Endothelial cell of umbilical vein (primary cell): Measurements from ENCODE around the gene TRPM3. TPM values are rescaled to one million over a fixed set of nuclear protein-coding genes. Genes with fewer than 3 reads are reported as not detected.

Experiments
- BruUV-seq: library from RNA; stranded (reverse); fragments of 400-500 nt; replicated peaks from 2 replicates; lab custom pipeline; 2021; lab: Mats Ljungman, UMichigan
- CTCF ChIA-PET: fragments of 300-600, 350-600 bp; sonication (Branson Sonifier 250); formaldehyde crosslinking; loops from one replicate; lab custom pipeline; 2021; ENCODE audit warnings: antibody characterized with exemption, inconsistent platforms; lab: Charles Lee
- POLR2A ChIA-PET: fragments of 300-600, 350-600 bp; sonication (Branson Sonifier 250); formaldehyde crosslinking; loops from one replicate; lab custom pipeline; 2021; ENCODE audit warnings: antibody characterized with exemption, inconsistent platforms; lab: Charles Lee
- DNase-seq: peaks from one replicate; pipeline ENCODE4 v3.0.0-alpha.2; 2011; ENCODE audit warnings: low read depth, low spot score
- FAIRE-seq: peaks from 2 replicates; lab custom pipeline; 2011; peaks lifted over from hg19 to GRCh38; lab: Jason Lieb, UNC
- H2AFZ ChIP-seq: 2 replicates; pipeline ENCODE4 v1.6.0; 2012; ENCODE audit warnings: low read depth, low read length, control low read depth, inconsistent platforms
- H3K27ac ChIP-seq: 2 replicates; pipeline ENCODE4 v1.5.1; 2011; ENCODE audit warnings: low read depth, mild to moderate bottlenecking, control low read depth, low read length, moderate library complexity; ENCODE audit not compliant: insufficient read depth
- H3K27me3 ChIP-seq, 2 experiments: 2 replicates each; pipeline versions ENCODE4 v1.6.0 to v1.6.1; 2011; ENCODE audit warnings: low read length in 2 of 2, mixed read lengths in 1 of 2; ENCODE audit not compliant: control insufficient read depth in 2 of 2, insufficient read depth in 2 of 2
- H3K36me3 ChIP-seq, 2 experiments: 2 replicates in 1 of 2; 3 replicates in 1 of 2; pipeline ENCODE4 v1.5.1; 2011; ENCODE audit warnings: low read length in 2 of 2, mild to moderate bottlenecking in 1 of 2, moderate library complexity in 1 of 2; ENCODE audit not compliant: control insufficient read depth in 2 of 2, insufficient read depth in 2 of 2; ENCODE audit errors: extremely low read depth in 1 of 2
- H3K4me1 ChIP-seq: 3 replicates; pipeline ENCODE4 v1.5.1; 2011; ENCODE audit warnings: mild to moderate bottlenecking, low read length; ENCODE audit not compliant: control insufficient read depth, insufficient read depth; ENCODE audit errors: extremely low read depth
- H3K4me2 ChIP-seq: 2 replicates; pipeline ENCODE4 v1.6.1; 2011; ENCODE audit warnings: low read length, control low read depth, mixed read lengths; ENCODE audit not compliant: insufficient read depth
- H3K4me3 ChIP-seq, 3 experiments: fragments of 200-600 bp in 1 of 3; sonication (generic), shearing (Covaris generic) in 1 of 3; replicated peaks in 1 of 3; 2 replicates each; pipeline ENCODE4 v1.5.1; 2011 to 2016; ENCODE audit warnings: control low read depth in 3 of 3, low read length in 3 of 3, mild to moderate bottlenecking in 2 of 3, inconsistent platforms in 1 of 3, low read depth in 1 of 3, moderate library complexity in 1 of 3; ENCODE audit not compliant: insufficient read depth in 1 of 3
- H3K79me2 ChIP-seq: 2 replicates; pipeline ENCODE4 v1.6.0; 2012; ENCODE audit warnings: low read length, inconsistent platforms; ENCODE audit not compliant: control insufficient read depth, insufficient read depth
- H3K9ac ChIP-seq: replicated peaks from 2 replicates; pipeline ENCODE3; 2011; ENCODE audit warnings: low read length, control low read depth; ENCODE audit not compliant: insufficient read depth; ENCODE audit errors: extremely low read depth
- H3K9me1 ChIP-seq: replicated peaks from 3 replicates; pipeline ENCODE4 v1.6.0; 2011; ENCODE audit warnings: mild to moderate bottlenecking, low read length; ENCODE audit not compliant: control insufficient read depth, insufficient read depth; ENCODE audit errors: extremely low read depth
- H3K9me3 ChIP-seq: replicated peaks from 2 replicates; pipeline ENCODE4 v1.5.1; 2012; ENCODE audit warnings: low read length, inconsistent platforms; ENCODE audit not compliant: control insufficient read depth, insufficient read depth
- H4K20me1 ChIP-seq: replicated peaks from 2 replicates; pipeline ENCODE3; 2011; ENCODE audit warnings: mild to moderate bottlenecking, low read length; ENCODE audit not compliant: control insufficient read depth, insufficient read depth; ENCODE audit errors: extremely low read depth
- CTCF ChIP-seq, 2 donors: IDR thresholded peaks; 1 replicate in 1 of 2; 2 replicates in 1 of 2; pipeline ENCODE4 v1.5.1; 2011; ENCODE audit warnings: low read length in 2 of 2, mild to moderate bottlenecking in 2 of 2, moderate library complexity in 2 of 2, control low read depth in 1 of 2, inconsistent platforms in 1 of 2, low read depth in 1 of 2; ENCODE audit not compliant: insufficient read depth in 1 of 2; ENCODE audit errors: extremely low read depth in 1 of 2
- EZH2 ChIP-seq: IDR thresholded peaks from 2 replicates; pipeline ENCODE4 v1.6.1; 2012; ENCODE audit warnings: borderline replicate concordance, low read depth, mild to moderate bottlenecking, moderate library complexity, low read length, inconsistent platforms; ENCODE audit not compliant: severe bottlenecking
- FOS ChIP-seq: IDR thresholded peaks from 2 replicates; pipeline ENCODE4 v1.6.1; 2011; ENCODE audit warnings: mild to moderate bottlenecking, low read length, moderate library complexity, borderline replicate concordance; ENCODE audit not compliant: insufficient read depth
- GATA2 ChIP-seq: IDR thresholded peaks from 2 replicates; pipeline ENCODE4 v1.7.0; 2011; ENCODE audit warnings: low read depth, mild to moderate bottlenecking, moderate library complexity, mixed read lengths, low read length; ENCODE audit not compliant: insufficient read length, insufficient read depth
- JUN ChIP-seq: IDR thresholded peaks from 2 replicates; pipeline ENCODE4 v1.6.1; 2011; ENCODE audit warnings: borderline replicate concordance, low read depth; ENCODE audit not compliant: insufficient read length, insufficient read depth
- MAX ChIP-seq: IDR thresholded peaks from 2 replicates; pipeline ENCODE4 v1.6.1; 2011; ENCODE audit not compliant: insufficient read depth, insufficient read length
- MYC ChIP-seq: IDR thresholded peaks from one replicate; pipeline ENCODE4 v1.6.1; 2011; ENCODE audit warnings: mild to moderate bottlenecking, low read depth, low read length
- POLR2A ChIP-seq: IDR thresholded peaks from 2 replicates; pipeline ENCODE4 v1.6.1; 2012; ENCODE audit warnings: low read depth, mild to moderate bottlenecking, control low read depth, low read length
- POLR2AphosphoS5 ChIP-seq: IDR thresholded peaks from 2 replicates; pipeline ENCODE4 v1.6.1; 2012; ENCODE audit warnings: low read depth, mild to moderate bottlenecking, control low read depth, low read length, moderate library complexity; ENCODE audit not compliant: insufficient read depth
- dilution Hi-C: fragments of 300-500 bp; cut with MboI; formaldehyde crosslinking; loops from one replicate; pipeline ENCODE4 v1.15.0; 2019; ENCODE audit warnings: low sequenced_read_pairs; ENCODE audit not compliant: extremely low pct_ligation_motif_present
- intact Hi-C: fragments of 100-400 bp; cut with micrococcal nuclease; formaldehyde crosslinking; loops from one replicate; pipeline ENCODE4 v1.10.0; 2022
- polyA plus RNA-seq, 4 experiments: library from polyadenylated mRNA; depleted of rRNA in 3 of 4; stranded (reverse) in 3 of 4; unstranded in 1 of 4; fragments of >200 nt; gene quantifications; 2 replicates each; pipeline versions ENCODE4 v1.2.1 to v1.2.3, GENCODE V29; 2011 to 2012; ENCODE audit warnings: missing spikeins in 1 of 4
- total RNA-seq: library from RNA; stranded (reverse); gene quantifications from 2 replicates; pipeline ENCODE4 v1.2.3, GENCODE V29; 2021

Gene TRPM3
- total and polyA plus RNA-seq, 2 donors (not counting 3 experiments of a cell fraction or from before 2014, with no cell fraction given): 0.17 to 0.33 TPM

DNA sequence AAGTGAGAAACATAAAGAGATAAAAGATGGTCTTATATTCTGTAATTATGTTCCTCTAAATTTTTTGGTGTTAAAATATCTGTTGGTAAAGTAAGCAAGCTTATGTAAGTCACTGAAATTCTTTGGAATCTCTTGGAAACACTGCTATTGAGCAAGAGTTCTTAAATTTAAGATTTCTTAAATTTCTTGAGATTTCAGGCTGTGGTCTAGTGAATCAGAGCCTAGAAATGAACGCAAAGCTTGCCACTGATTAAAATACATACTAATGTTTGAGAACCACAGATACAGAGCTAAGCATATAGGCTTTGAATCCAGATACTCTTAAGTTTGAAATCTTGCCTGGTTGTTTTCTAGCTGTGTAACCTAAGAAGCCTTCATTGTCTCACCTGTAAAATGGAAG lies 133.4 kb downstream of the TRPM3 start:
- H2AFZ ChIP-seq: no peak overlapping the region
- no peaks in the 10 kb centered on the region for H3K4me1 ChIP-seq
- H3K4me2 ChIP-seq: no peak overlapping the region
- DNase-seq (no peak), FAIRE-seq (no peak)
- H3K27me3 ChIP-seq: peaks cover 0 to 10% of the 10 kb centered on the region in 2 experiments
- no peak overlapping the region for H3K27ac ChIP-seq
- ChIA-PET POLR2A (no interaction called here), CTCF (no interaction called here)
- intact Hi-C loops (no loop called here), dilution Hi-C loops (no loop called here)
- no peaks in the 10 kb centered on the region for H4K20me1 ChIP-seq
- no peaks in the 10 kb centered on the region for H3K79me2 ChIP-seq
- H3K36me3 ChIP-seq: no peaks in the 10 kb centered on the region
- TF ChIP-seq MYC: no peak
- TF ChIP-seq EZH2: no peak
- TF ChIP-seq FOS: no peak
- no peak for TF ChIP-seq MAX
- TF ChIP-seq GATA2: no peak
- TF ChIP-seq POLR2AphosphoS5: no peak
- TF ChIP-seq POLR2A: no peak
- TF ChIP-seq JUN: no peak
- no peak for TF ChIP-seq CTCF (IDR thresholded peaks at IDR 0.05; ENCODE audit: extremely low read depth in 1 of 2, insufficient read depth in 1 of 2, low read depth in 1 of 2, low read length in 2 of 2)
- BruUV-seq: no TSS peak
- H3K9me1 ChIP-seq: no peaks in the 10 kb centered on the region
- H3K9ac ChIP-seq: no peak overlapping the region
- no peak overlapping the region for H3K4me3 ChIP-seq
- H3K9me3 ChIP-seq: peaks cover 2% of the 10 kb centered on the region
